ENCODE measurements around the gene NFATC2.

- no peak for TF ChIP-seq CTCF (conservative IDR thresholded peaks at IDR 0.05)
- TF ChIP-seq EZH2 (IDR thresholded peaks at IDR 0.05; ENCODE audit: low read depth) = no peak
Observed at GRCh38 chr20:51373713-51374455, 168.6 kb downstream of the NFATC2 start.

All from PC-9 (cell line).